Hepatocyte (in vitro differentiated cells): ENCODE results near the gene LMLN. TPM values are rescaled to one million over a fixed set of nuclear protein-coding genes. Genes with fewer than 3 reads are reported as not detected.
"Not testable (repeated sequence)": the region's sequence is repeated elsewhere in the genome, so short reads cannot be mapped to it uniquely, and the experiment has no call there.

Experiments
- DNase-seq: peaks from one replicate; pipeline ENCODE4 v3.0.0-alpha.2; 2016; ENCODE audit warnings: low spot score
- H2AFZ ChIP-seq: fragments of 200-600 bp; sonication (generic); 2 replicates; pipeline ENCODE4 v1.6.0; 2016; ENCODE audit warnings: antibody characterized with exemption, mild to moderate bottlenecking
- H3K27ac ChIP-seq: fragments of 200-600 bp; sonication (generic); 2 replicates; pipeline ENCODE4 v1.5.1; 2016; ENCODE audit warnings: mild to moderate bottlenecking
- H3K27me3 ChIP-seq: fragments of 200-600 bp; sonication (generic); 2 replicates; pipeline ENCODE4 v1.6.1; 2016
- H3K36me3 ChIP-seq: fragments of 200-600 bp; sonication (generic); replicated peaks from 2 replicates; pipeline ENCODE4 v1.5.1; 2016; ENCODE audit warnings: low read depth; ENCODE audit not compliant: insufficient read depth
- H3K4me1 ChIP-seq: fragments of 200-600 bp; sonication (generic); 2 replicates; pipeline ENCODE4 v1.5.1; 2016; ENCODE audit warnings: mild to moderate bottlenecking, moderate library complexity; ENCODE audit not compliant: insufficient read depth
- H3K4me2 ChIP-seq: fragments of 200-600 bp; sonication (generic); 2 replicates; pipeline ENCODE4 v1.6.0; 2016
- H3K4me3 ChIP-seq: fragments of 200-600 bp; sonication (generic); 2 replicates; pipeline ENCODE4 v1.5.1; 2016; ENCODE audit warnings: mild to moderate bottlenecking
- H3K79me2 ChIP-seq: fragments of 200-600 bp; sonication (generic); 2 replicates; pipeline ENCODE4 v1.6.0; 2017; ENCODE audit warnings: mild to moderate bottlenecking
- H3K9me2 ChIP-seq: fragments of 200-600 bp; sonication (generic); replicated peaks from 2 replicates; pipeline ENCODE4 v1.6.0; 2017; ENCODE audit warnings: mild to moderate bottlenecking; ENCODE audit not compliant: insufficient read depth
- H3K9me3 ChIP-seq: fragments of 200-600 bp; sonication (generic); 2 replicates; pipeline ENCODE4 v1.5.1; 2016; ENCODE audit warnings: low read depth, mild to moderate bottlenecking
- H4K20me1 ChIP-seq: fragments of 200-600 bp; sonication (generic); 2 replicates; pipeline ENCODE4 v1.6.0; 2016; ENCODE audit warnings: mild to moderate bottlenecking; ENCODE audit not compliant: insufficient read depth, poor library complexity, severe bottlenecking
- CTCF ChIP-seq: fragments of 200-600 bp; sonication (generic); IDR thresholded peaks from 2 replicates; pipeline ENCODE4 v1.5.1; 2016; ENCODE audit warnings: antibody characterized with exemption, mild to moderate bottlenecking; ENCODE audit not compliant: poor library complexity
- EZH2 ChIP-seq: fragments of 200-600 bp; sonication (generic); IDR thresholded peaks from 2 replicates; pipeline ENCODE4 v1.6.1; 2016; ENCODE audit warnings: antibody characterized with exemption, mild to moderate bottlenecking, borderline replicate concordance
- EZH2phosphoT487 ChIP-seq: fragments of 200-600 bp; sonication (generic); IDR thresholded peaks from one replicate; pipeline ENCODE4 v1.6.1; 2018; ENCODE audit warnings: antibody characterized with exemption, mild to moderate bottlenecking, low read depth, moderate library complexity; ENCODE audit not compliant: unreplicated experiment, severe bottlenecking
- WGBS: methylation state at CpG from one replicate; pipeline ENCODE4 v1.1.6; 2016; ENCODE audit warnings: low lambda C conversion rate; ENCODE audit errors: missing lambda C conversion rate; 5-methylcytosine and 5-hydroxymethylcytosine counted together
- polyA plus RNA-seq: library from polyadenylated mRNA; unstranded; fragments of >200 nt; fragmentation: Nextera tagmentation; extraction: Ambion mirVana; gene quantifications from 2 replicates; pipeline ENCODE4 v1.2.1, GENCODE V29; 2016
- total RNA-seq: library from RNA; depleted of rRNA; stranded (reverse); fragments of >200 nt; gene quantifications from 2 replicates; pipeline ENCODE4 v1.2.3, GENCODE V29; 2014

Gene LMLN
- total and polyA plus RNA-seq, 2 experiments from 2014 or later, result 1.4 to 2.6 TPM

GRCh38 chr3:198051836-198052235 lies 91.8 kb downstream of the LMLN start:
- WGBS, result 71% methylated on average over 2 of the region's 2 CpGs
- Histone ChIP-seq H3K4me3 (no peak overlapping the region), H4K20me1 (no peaks in the 10 kb centered on the region), H3K36me3 (no peaks in the 10 kb centered on the region), H3K27me3 (no peaks in the 10 kb centered on the region), H3K4me1 (no peaks in the 10 kb centered on the region), H3K79me2 (no peaks in the 10 kb centered on the region), H3K27ac (no peak overlapping the region), H3K4me2 (no peak overlapping the region), H3K9me2 (no peaks in the 10 kb centered on the region), H2AFZ (no peak overlapping the region), H3K9me3 (no peaks in the 10 kb centered on the region)
- no peak for DNase-seq
- TF ChIP-seq EZH2phosphoT487 (no peak), EZH2 (no peak), CTCF (no peak)

GRCh38 chr3:198053462-198053861 lies 93.4 kb downstream of the LMLN start:
- H3K27ac ChIP-seq, H3K9me3 ChIP-seq, H3K4me1 ChIP-seq, H4K20me1 ChIP-seq, H3K36me3 ChIP-seq, DNase-seq, H2AFZ ChIP-seq, H3K4me3 ChIP-seq, H3K27me3 ChIP-seq, H3K79me2 ChIP-seq, H3K9me2 ChIP-seq, H3K4me2 ChIP-seq: not testable (repeated sequence)

GRCh38 chr3:198061119-198062067 lies 101.4 kb downstream of the LMLN start:
- no peaks in the 10 kb centered on the region for H3K9me3 ChIP-seq
- no peak overlapping the region for H3K4me2 ChIP-seq
- no peaks in the 10 kb centered on the region for H3K36me3 ChIP-seq
- H4K20me1 ChIP-seq, result no peaks in the 10 kb centered on the region
- no peaks in the 10 kb centered on the region for H3K9me2 ChIP-seq
- DNase-seq, result no peak
- TF ChIP-seq EZH2phosphoT487 (no peak), EZH2 (no peak), CTCF (no peak)
- no peak overlapping the region for H3K4me3 ChIP-seq
- 66% methylated on average over 1 of the region's 1 CpG for WGBS
- no peak overlapping the region for H2AFZ ChIP-seq
- peaks cover 40% of the 10 kb centered on the region for H3K27me3 ChIP-seq
- no peaks in the 10 kb centered on the region for H3K79me2 ChIP-seq
- no peaks in the 10 kb centered on the region for H3K4me1 ChIP-seq
- H3K27ac ChIP-seq, result no peak overlapping the region

GRCh38 chr3:198062068-198062465 lies 102.0 kb downstream of the LMLN start:
- no peaks in the 10 kb centered on the region for H3K9me2 ChIP-seq
- H3K9me3 ChIP-seq, result no peaks in the 10 kb centered on the region
- no peak overlapping the region for H3K4me2 ChIP-seq
- no peak overlapping the region for H3K4me3 ChIP-seq
- H3K4me1 ChIP-seq, result no peaks in the 10 kb centered on the region
- no peak for DNase-seq
- H4K20me1 ChIP-seq, result no peaks in the 10 kb centered on the region
- TF ChIP-seq EZH2, result no peak
- no peak for TF ChIP-seq EZH2phosphoT487
- no peak for TF ChIP-seq CTCF
- peaks cover 40% of the 10 kb centered on the region for H3K27me3 ChIP-seq
- no peak overlapping the region for H3K27ac ChIP-seq
- H3K36me3 ChIP-seq, result no peaks in the 10 kb centered on the region
- WGBS, result 70% methylated on average over 1 of the region's 1 CpG
- H2AFZ ChIP-seq, result no peak overlapping the region
- H3K79me2 ChIP-seq, result no peaks in the 10 kb centered on the region
